Left forelimb (tissue), 1 donor: ENCODE results near the gene ZPR1.
"Not testable (repeated sequence)": the region's sequence is repeated elsewhere in the genome, so short reads cannot be mapped to it uniquely, and the experiment has no call there.

ENCODE experiments used
- DNase-seq: peaks from one replicate; pipeline ENCODE4 v3.0.0-alpha.2; 2018; ENCODE audit warnings: low spot score

The ZPR1 gene

GRCh38 chr11:116787786-116788486 lies at the start of gene ZPR1:
TSS of gene ZPR1 (minus strand) at chr11:116788023. CDS start at chr11:116787990, 33 bp downstream.
- DNase-seq, result peak; percentile 92

DNA sequence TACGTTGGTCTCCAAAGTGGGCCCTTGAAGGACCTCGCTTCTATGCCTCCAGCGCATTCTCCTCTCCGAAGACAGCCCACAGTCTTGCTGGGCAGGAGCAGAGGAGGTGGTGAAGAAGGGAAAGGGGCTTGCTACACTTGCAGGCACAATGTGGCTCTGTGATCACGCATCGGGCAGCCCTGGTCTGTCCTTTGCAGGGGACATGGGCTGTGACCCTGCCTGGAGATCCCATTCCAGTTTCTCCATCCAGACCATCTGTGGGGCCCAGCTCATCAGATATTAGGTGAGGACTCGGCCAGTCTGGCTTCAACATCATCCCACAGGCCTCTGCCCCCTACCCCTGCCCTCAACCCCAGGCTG lies 48.8 kb upstream of the ZPR1 start:
- no peak for DNase-seq

- peak; percentile 90 for DNase-seq
Measured at GRCh38 chr11:116835791-116836631, 48.2 kb upstream of the ZPR1 start.

- DNase-seq, result no peak
Measured at GRCh38 chr11:116835042-116835772, 47.4 kb upstream of the ZPR1 start.

- DNase-seq, result not testable (repeated sequence)
Measured at GRCh38 chr11:116834535-116835041, 46.8 kb upstream of the ZPR1 start.

DNA sequence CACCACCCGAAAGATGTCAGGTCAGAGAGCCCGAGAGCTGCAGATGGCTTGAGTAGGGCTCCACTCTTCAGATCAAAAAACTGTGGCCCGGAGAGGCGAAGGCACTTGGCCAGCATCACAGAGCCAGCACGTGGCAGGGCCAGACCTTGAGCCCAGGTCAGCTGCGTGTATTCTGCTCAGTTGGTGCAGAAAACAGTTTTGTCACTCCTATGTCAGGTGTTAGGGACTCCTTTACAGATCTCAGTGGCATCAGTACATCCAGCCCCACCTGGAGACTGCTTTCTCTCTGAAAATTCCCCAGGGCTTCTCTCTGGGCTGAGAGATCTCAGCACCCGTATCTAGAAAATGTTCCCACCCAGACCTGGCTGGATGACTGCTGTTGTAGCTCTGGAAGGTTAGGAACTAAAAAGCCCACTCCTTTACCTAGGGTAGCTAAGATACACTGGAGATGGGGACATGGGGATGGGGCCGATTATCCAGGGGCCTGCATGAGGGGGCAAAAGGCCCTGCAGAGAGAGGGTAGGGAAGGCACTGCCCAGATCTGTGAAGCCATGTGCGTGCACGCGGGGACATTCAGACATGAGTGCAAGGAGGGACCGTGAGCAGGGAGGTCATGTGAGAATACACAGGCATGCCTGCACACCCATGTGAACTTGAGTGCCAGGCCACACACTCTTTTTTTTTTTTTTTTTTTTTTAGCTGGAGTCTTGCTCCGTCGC lies 46.2 kb upstream of the ZPR1 start:
- peak; percentile 15 for DNase-seq

DNA sequence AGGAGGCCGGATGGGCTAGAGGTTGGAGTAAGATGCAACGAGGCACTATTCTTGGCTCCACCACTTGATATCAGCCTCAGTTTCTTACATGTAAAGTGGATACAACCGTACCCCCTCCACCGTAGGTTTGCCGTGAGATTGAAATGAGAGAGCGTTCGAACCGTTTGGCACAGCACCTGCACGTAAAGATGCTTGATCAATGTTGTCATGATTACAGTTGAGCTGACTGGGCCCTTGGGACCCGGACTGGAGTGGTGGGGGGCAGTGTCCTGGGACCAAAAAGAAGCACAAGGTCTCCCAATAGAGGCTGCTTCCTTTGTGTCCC lies 45.6 kb upstream of the ZPR1 start:
- peak; percentile 38 for DNase-seq

- no peak for DNase-seq
Measured at GRCh38 chr11:116832350-116833290, 44.8 kb upstream of the ZPR1 start.

- DNase-seq, result no peak
Measured at GRCh38 chr11:116831790-116832349, 44.0 kb upstream of the ZPR1 start.

DNA sequence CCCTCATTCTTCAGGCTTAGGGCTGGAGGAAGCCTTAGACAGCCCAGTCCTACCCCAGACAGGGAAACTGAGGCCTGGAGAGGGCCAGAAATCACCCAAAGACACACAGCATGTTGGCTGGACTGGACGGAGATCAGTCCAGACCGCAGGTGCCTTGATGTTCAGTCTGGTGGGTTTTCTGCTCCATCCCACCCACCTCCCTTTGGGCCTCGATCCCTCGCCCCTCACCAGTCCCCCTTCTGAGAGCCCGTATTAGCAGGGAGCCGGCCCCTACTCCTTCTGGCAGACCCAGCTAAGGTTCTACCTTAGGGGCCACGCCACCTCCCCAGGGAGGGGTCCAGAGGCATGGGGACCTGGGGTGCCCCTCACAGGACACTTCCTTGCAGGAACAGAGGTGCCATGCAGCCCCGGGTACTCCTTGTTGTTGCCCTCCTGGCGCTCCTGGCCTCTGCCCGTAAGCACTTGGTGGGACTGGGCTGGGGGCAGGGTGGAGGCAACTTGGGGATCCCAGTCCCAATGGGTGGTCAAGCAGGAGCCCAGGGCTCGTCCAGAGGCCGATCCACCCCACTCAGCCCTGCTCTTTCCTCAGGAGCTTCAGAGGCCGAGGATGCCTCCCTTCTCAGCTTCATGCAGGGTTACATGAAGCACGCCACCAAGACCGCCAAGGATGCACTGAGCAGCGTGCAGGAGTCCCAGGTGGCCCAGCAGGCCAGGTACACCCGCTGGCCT lies 42.5 kb upstream of the ZPR1 start:
- DNase-seq, result no peak

DNA sequence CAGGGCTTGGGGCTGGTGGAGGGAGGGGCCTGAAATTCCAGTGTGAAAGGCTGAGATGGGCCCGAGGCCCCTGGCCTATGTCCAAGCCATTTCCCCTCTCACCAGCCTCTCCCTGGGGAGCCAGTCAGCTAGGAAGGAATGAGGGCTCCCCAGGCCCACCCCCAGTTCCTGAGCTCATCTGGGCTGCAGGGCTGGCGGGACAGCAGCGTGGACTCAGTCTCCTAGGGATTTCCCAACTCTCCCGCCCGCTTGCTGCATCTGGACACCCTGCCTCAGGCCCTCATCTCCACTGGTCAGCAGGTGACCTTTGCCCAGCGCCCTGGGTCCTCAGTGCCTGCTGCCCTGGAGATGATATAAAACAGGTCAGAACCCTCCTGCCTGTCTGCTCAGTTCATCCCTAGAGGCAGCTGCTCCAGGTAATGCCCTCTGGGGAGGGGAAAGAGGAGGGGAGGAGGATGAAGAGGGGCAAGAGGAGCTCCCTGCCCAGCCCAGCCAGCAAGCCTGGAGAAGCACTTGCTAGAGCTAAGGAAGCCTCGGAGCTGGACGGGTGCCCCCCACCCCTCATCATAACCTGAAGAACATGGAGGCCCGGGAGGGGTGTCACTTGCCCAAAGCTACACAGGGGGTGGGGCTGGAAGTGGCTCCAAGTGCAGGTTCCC lies 41.8 kb upstream of the ZPR1 start, which contains the start of gene APOC3:
APOC3 (plus strand) TSS at position 383 of the 659 bp plus-strand sequence. CDS start 676 bp downstream, outside the sequence.
- DNase-seq, result no peak

DNA sequence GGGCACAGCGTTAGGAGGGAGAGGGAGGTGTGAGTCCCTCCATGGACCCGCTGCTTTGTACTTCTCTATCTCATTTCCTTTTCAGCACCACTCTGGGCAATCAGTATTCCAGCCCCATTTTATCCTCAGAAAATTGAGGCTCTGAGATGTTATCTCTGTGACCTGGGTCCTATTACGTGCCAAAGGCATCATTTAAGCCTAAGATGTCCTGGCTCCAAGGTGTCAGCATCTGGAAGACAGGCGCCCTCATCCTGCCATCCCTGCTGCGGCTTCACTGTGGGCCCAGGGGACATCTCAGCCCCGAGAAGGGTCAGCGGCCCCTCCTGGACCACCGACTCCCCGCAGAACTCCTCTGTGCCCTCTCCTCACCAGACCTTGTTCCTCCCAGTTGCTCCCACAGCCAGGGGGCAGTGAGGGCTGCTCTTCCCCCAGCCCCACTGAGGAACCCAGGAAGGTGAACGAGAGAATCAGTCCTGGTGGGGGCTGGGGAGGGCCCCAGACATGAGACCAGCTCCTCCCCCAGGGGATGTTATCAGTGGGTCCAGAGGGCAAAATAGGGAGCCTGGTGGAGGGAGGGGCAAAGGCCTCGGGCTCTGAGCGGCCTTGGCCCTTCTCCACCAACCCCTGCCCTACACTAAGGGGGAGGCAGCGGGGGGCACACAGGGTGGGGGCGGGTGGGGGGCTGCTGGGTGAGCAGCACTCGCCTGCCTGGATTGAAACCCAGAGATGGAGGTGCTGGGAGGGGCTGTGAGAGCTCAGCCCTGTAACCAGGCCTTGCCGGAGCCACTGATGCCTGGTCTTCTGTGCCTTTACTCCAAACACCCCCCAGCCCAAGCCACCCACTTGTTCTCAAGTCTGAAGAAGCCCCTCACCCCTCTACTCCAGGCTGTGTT lies 41.1 kb upstream of the ZPR1 start:
- DNase-seq, result no peak

DNA sequence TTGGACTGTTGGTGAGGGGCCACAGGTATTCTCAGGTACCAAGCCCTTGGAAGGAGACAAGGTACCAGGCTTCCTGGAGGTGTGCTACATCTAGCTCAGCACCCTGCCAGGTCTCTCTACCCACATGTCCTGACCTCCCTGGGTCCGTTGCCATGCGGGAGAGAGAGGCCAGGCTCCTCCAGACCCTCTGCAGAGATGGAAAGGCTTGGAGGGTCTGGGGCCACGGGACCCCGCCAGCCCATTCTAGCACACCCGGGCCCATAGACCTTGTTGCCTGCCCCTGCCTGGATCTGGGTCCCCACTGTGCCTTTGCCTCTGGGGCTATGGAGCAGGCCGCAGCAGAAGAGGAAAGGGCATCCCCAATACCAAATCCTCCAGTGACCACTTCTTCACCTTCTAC lies 39.6 kb upstream of the ZPR1 start:
- no peak for DNase-seq

DNA sequence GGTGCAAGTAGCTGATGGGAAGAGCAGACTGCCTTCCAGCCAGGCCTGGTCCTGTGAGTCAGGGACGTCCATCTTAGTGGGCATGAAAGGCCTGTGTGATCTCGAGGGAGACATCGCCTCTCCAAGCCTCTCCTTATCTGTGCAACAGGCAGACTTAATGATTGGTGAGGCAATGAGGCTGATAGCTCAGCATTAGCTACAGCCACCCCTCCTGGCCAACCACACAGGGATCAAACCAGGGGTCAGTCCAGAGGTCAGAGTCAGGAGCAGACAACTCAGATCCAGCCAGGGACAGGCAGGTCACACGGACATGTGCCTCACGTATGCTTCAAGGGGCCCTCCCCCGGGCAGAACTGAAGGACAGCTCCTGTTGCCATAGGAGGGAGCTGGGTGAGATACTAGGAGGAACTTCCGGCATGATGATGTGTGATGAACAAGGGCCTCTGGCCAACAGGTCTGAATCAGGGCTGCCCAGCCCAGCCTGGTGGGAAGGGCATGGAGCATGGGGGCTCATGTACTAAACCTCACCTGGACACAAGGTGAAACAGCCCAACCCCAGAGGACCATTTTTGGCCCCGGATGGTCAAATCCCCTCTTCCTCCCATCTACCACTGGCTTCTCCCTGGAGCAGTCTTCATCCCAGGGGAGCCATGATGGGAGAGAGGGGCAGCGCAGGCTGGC lies 39.1 kb upstream of the ZPR1 start:
- no peak for DNase-seq

DNA sequence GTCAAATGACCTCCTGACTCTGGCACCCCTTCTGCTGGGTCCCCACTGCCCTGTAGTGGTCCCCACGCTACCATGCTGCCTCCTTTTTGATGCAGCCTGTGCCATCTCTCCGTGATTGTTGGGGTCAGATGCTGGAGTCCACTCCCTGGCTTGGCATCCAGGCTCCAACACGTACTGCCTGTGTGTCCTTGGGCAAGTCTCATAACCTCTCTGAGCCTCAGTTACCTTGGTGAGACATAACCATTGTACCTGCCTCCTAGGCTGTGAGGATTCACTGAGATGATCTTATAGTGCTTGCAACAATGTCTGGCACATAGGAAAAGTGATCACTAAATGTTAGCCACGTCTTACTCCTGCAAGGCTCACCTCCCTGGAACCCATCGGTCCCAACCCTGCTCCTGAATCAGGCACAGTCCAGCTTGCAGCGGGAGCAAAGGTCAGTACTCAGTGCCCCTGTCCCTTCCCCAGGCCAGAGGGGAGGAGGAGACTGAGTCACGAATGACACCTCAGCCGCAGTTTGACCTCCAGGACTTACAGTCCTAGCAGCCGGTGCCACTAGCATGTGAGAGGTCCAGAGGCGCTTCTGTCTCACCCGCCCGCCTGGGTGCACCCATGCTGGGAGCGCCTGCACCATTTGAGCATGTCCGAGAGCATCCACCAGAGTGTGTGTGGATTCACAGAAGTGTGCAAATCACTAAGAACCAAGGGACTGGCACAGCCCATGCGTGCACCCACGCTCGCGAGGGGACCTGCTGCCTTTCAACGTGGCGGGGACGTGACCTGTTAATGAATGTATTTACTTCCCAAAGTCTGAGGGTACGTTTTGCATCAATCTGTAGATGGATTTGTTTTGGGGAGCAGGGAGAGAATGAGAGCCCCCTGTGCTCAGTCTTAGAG lies 38.3 kb upstream of the ZPR1 start:
- no peak for DNase-seq

- no peak for DNase-seq
Measured at GRCh38 chr11:116825434-116825833, 37.6 kb upstream of the ZPR1 start.
